ENCODE data around the gene LHX3. TPM values are rescaled to one million over a fixed set of nuclear protein-coding genes. Genes with fewer than 3 reads are reported as not detected.
A peak's percentile ranks its signal among the peaks of the same experiment; 100 is the strongest.

The LHX3 gene
- total and polyA plus RNA-seq, 2 of the 4 experiments (the other 2 are of a cell fraction) = not detected

DNA sequence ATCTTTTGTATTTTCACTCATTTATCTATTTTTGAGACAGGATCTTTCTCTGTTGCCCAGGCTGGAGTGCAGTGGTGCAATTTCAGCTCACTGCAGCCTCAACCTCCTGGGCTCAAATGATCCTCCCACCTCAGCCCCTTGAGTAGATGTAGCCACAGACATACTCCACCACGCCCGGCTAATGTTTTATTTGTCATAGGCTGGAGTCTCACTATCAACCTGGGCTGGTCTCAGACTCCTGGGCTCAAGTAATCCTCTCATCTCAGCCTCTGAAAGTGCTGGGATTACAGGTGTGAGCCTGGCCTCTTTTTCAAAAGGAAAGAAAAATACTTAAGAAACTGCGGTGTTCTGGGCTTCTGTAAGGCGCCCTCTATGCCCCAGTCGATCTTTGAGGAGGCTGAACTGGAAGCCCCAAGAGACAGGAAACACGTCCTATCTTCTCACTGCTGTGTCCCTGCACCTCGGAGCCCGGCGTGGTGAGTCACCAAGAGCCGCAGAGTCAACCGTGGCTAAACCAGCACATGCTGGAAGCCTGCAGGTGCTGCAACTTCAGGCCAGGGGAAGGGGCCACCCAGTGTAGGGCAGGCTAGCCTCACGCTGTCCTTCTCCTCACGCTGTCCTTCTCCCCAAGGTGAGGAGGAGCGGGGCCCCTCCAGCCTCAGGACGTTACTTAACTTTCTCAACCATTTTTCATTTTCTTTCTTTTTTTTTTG, 15.2 kb upstream of the LHX3 start:
- ATAC-seq (ENCODE audit: low read depth) (peak; percentile 67), DNase-seq (peak; percentile 55)
- Histone ChIP-seq H3K36me3 (ENCODE audit: control insufficient read depth, insufficient read depth, low read length) (peaks cover 17% of the 10 kb centered on the region), H3K18ac (ENCODE audit: low read depth, low read length) (no peak overlapping the region), H3K14ac (replicated peaks; ENCODE audit: low read depth, low read length) (no peak overlapping the region), H4K5ac (ENCODE audit: low read depth, low read length) (no peak overlapping the region), H3K4me3 (ENCODE audit: insufficient read depth, low read depth, low read length) (no peak overlapping the region), H2BK120ac (ENCODE audit: low read depth, low read length) (no peak overlapping the region), H3K27me3 (ENCODE audit: control insufficient read depth, insufficient read depth, low read length) (no peaks in the 10 kb centered on the region), H2BK5ac (ENCODE audit: low read depth, low read length, poor library complexity, severe bottlenecking) (no peak overlapping the region), H2AK5ac (ENCODE audit: low read depth, low read length) (no peak overlapping the region), H3K56ac (ENCODE audit: extremely low read depth, insufficient read depth, low read length) (no peak overlapping the region), H3K9ac (ENCODE audit: low read depth, low read length) (no peak overlapping the region), H3K9me3 (ENCODE audit: control insufficient read depth, insufficient read depth, low read length) (no peaks in the 10 kb centered on the region), H4K91ac (ENCODE audit: insufficient read depth, low read depth, low read length) (no peak overlapping the region), H3K23ac (ENCODE audit: low read depth, low read length) (no peak overlapping the region), H2BK15ac (ENCODE audit: low read depth, low read length) (no peak overlapping the region), H2AFZ (replicated peaks; ENCODE audit: low read length, poor library complexity) (peak overlapping the region; percentile 19), H3K27ac (ENCODE audit: insufficient read depth, low read length) (no peak overlapping the region), H4K8ac (ENCODE audit: low read depth in 2 of 2, low read length in 2 of 2) (no peak overlapping the region), H3K9me1 (ENCODE audit: insufficient read depth, low read length) (peaks cover 8% of the 10 kb centered on the region; the same call in 1 of the 2 replicates), H3K4ac (ENCODE audit: low read depth, low read length) (no peak overlapping the region), H2AK9ac (replicated peaks; ENCODE audit: low read depth, low read length, poor library complexity) (peak overlapping the region; percentile 26), H2BK20ac (ENCODE audit: low read depth, low read length) (no peak overlapping the region), H3K79me1 (ENCODE audit: low read depth in 1 of 2, low read length in 2 of 2) (peaks cover 4 to 8% of the 10 kb centered on the region in 2 experiments; a peak in 2 of 4 replicates), H3K4me1 (ENCODE audit: control insufficient read depth, insufficient read depth, low read length) (no peaks in the 10 kb centered on the region), H3K4me2 (ENCODE audit: low read depth, low read length) (no peak overlapping the region), H4K20me1 (ENCODE audit: insufficient read depth, low read length) (peaks cover 27% of the 10 kb centered on the region)
- WGBS, 2 experiments (ENCODE audit: extremely low coverage in 2 of 2, insufficient read length in 1 of 2) = 73% methylated on average over 10 of the region's 15 CpGs; no CpG with 5 or more reads in 1 of the 2 experiments
- in situ Hi-C loops (cut with MboI; ENCODE audit: low sequenced_read_pairs) (no loop called here), intact Hi-C loops (cut with micrococcal nuclease) (no loop called here), dilution Hi-C loops (cut with HindIII; ENCODE audit: low sequenced_read_pairs, unreplicated experiment) (no loop called here)
- TF ChIP-seq FOS (IDR thresholded peaks at IDR 0.05; ENCODE audit: low read depth, low read length) = 0 out of 2 replicates have a peak, but pooled peaks have one; percentile 17
- peak; percentile 25; the same call in 1 of the 2 replicates for TF ChIP-seq BHLHE40 (IDR thresholded peaks at IDR 0.05; ENCODE audit: low read depth, low read length)
- TF ChIP-seq, protein P1, sequence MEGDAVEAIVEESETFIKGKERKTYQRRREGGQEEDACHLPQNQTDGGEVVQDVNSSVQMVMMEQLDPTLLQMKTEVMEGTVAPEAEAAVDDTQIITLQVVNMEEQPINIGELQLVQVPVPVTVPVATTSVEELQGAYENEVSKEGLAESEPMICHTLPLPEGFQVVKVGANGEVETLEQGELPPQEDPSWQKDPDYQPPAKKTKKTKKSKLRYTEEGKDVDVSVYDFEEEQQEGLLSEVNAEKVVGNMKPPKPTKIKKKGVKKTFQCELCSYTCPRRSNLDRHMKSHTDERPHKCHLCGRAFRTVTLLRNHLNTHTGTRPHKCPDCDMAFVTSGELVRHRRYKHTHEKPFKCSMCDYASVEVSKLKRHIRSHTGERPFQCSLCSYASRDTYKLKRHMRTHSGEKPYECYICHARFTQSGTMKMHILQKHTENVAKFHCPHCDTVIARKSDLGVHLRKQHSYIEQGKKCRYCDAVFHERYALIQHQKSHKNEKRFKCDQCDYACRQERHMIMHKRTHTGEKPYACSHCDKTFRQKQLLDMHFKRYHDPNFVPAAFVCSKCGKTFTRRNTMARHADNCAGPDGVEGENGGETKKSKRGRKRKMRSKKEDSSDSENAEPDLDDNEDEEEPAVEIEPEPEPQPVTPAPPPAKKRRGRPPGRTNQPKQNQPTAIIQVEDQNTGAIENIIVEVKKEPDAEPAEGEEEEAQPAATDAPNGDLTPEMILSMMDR (conservative IDR thresholded peaks at IDR 0.05; ENCODE audit: low read depth, low read length) = no peak
- TF ChIP-seq, protein P2, sequence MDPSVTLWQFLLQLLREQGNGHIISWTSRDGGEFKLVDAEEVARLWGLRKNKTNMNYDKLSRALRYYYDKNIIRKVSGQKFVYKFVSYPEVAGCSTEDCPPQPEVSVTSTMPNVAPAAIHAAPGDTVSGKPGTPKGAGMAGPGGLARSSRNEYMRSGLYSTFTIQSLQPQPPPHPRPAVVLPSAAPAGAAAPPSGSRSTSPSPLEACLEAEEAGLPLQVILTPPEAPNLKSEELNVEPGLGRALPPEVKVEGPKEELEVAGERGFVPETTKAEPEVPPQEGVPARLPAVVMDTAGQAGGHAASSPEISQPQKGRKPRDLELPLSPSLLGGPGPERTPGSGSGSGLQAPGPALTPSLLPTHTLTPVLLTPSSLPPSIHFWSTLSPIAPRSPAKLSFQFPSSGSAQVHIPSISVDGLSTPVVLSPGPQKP (IDR thresholded peaks at IDR 0.05; ENCODE audit: borderline replicate concordance, low read depth, low read length) = no peak
- no peak for TF ChIP-seq MAZ (IDR thresholded peaks at IDR 0.05; ENCODE audit: borderline replicate concordance, low read depth, low read length)
- CTCF ChIA-PET = no interaction called here
- BruUV-seq (replicated peaks) = no TSS peak
- POLR2A ChIA-PET (ENCODE audit: unreplicated experiment) = no interaction called here

All from IMR-90 (cell line).